Measurements from ENCODE around the gene UBAC2. TPM values are rescaled to one million over a fixed set of nuclear protein-coding genes. Genes with fewer than 3 reads are reported as not detected.

The UBAC2 gene
- total and polyA plus RNA-seq, 2 of the 8 experiments (the other 6 are each of a cell fraction or from before 2014, with no cell fraction given), result 75.9 to 76.9 TPM

GRCh38 chr13:99155821-99156220, 44.8 kb upstream of the UBAC2 start:
- no peaks in the 10 kb centered on the region for H4K20me1 ChIP-seq (replicated peaks in 1 of 2; ENCODE audit: control insufficient read depth in 1 of 2, insufficient read depth in 2 of 2, low read length in 2 of 2)
- no peak for TF ChIP-seq GABPA (IDR thresholded peaks at IDR 0.05; ENCODE audit: borderline replicate concordance, insufficient read depth, low read length)
- no peak for TF ChIP-seq RXRA (IDR thresholded peaks at IDR 0.05; ENCODE audit: insufficient read depth, low read depth, low read length)
- no peak for TF ChIP-seq NANOG (IDR thresholded peaks at IDR 0.05; ENCODE audit: insufficient read depth, low read depth, low read length, poor library complexity, severe bottlenecking)
- no peak for TF ChIP-seq KDM5A (IDR thresholded peaks at IDR 0.05; ENCODE audit: low read length)
- TF ChIP-seq HDAC6 (IDR thresholded peaks at IDR 0.05; ENCODE audit: low read depth, low read length), result no peak
- no peak for TF ChIP-seq CREB1 (IDR thresholded peaks at IDR 0.05)
- H3K27me3 ChIP-seq (replicated peaks in 1 of 4; ENCODE audit: control insufficient read depth in 3 of 4, extremely low read depth in 1 of 4, insufficient read depth in 3 of 4, low read length in 3 of 4), result no peaks in the 10 kb centered on the region
- H3K14ac ChIP-seq (ENCODE audit: insufficient read length), result no peak overlapping the region
- H2BK15ac ChIP-seq (ENCODE audit: low read length), result no peak overlapping the region
- H3K56ac ChIP-seq (replicated peaks; ENCODE audit: insufficient read length, low read depth, low read length), result no peak overlapping the region
- DNase-seq (ENCODE audit: low read depth in 1 of 2, low spot score in 2 of 2) (no peak), FAIRE-seq (no peak)
- no peaks in the 10 kb centered on the region for H3K9me3 ChIP-seq (ENCODE audit: insufficient read depth in 2 of 2, low read depth in 1 of 2, low read length in 1 of 2)
- no peak overlapping the region for H3K4ac ChIP-seq (replicated peaks; ENCODE audit: insufficient read length, low read depth, low read length)
- 92% methylated on average over 5 of the region's 5 CpGs; no CpG with 5 or more reads in 1 of the 2 experiments for WGBS, 2 experiments (ENCODE audit: extremely low coverage in 1 of 2, insufficient coverage in 1 of 2, insufficient read length in 1 of 2, insufficient replicate concordance in 2 of 2, low coverage in 1 of 2, low lambda C conversion rate in 2 of 2, missing lambda C conversion rate in 1 of 2)
- no peaks in the 10 kb centered on the region for H3K79me1 ChIP-seq (ENCODE audit: low read depth, low read length)
- CTCF ChIA-PET (ENCODE audit: partially characterized antibody), result interaction anchor here (0.5 to 1.7 kb wide), 6 partner anchors 8 to 316 kb away, joined by 3 to 5 read pairs (median 3); no protein-coding TSS in a partner anchor
- no peaks in the 10 kb centered on the region for H3K4me1 ChIP-seq (replicated peaks in 1 of 4; ENCODE audit: control insufficient read depth in 3 of 4, insufficient read depth in 4 of 4, low read length in 3 of 4)
- no peaks in the 10 kb centered on the region for H3K36me3 ChIP-seq (ENCODE audit: control insufficient read depth in 2 of 4, insufficient read depth in 4 of 4, low read length in 3 of 4)
- no peak overlapping the region for H3K23ac ChIP-seq (ENCODE audit: insufficient read length)
- no peak overlapping the region for H2AK5ac ChIP-seq (ENCODE audit: low read depth, low read length)
- H3K23me2 ChIP-seq (ENCODE audit: low read depth, low read length), result no peaks in the 10 kb centered on the region
- POLR2A ChIA-PET (ENCODE audit: partially characterized antibody), result no interaction called here
- H4K91ac ChIP-seq (replicated peaks; ENCODE audit: insufficient read length, low read length), result no peak overlapping the region
- H3K4me2 ChIP-seq (ENCODE audit: insufficient read depth in 1 of 2, low read depth in 2 of 2, low read length in 2 of 2), result no peak overlapping the region
- H2BK12ac ChIP-seq (ENCODE audit: low read depth, low read length), result no peak overlapping the region
- H2BK5ac ChIP-seq (ENCODE audit: low read depth, low read length), result no peak overlapping the region
- no peak overlapping the region for H3K4me3 ChIP-seq (ENCODE audit: extremely low read depth in 1 of 4, insufficient read depth in 2 of 4, low read depth in 3 of 4, low read length in 4 of 4)
- no peak overlapping the region for H3K18ac ChIP-seq (ENCODE audit: extremely low read depth, low read length)
- no peak overlapping the region for H3K9ac ChIP-seq (replicated peaks in 1 of 4; ENCODE audit: extremely low read depth in 1 of 4, low read depth in 3 of 4, low read length in 3 of 4)
- no peak overlapping the region for H2AFZ ChIP-seq (ENCODE audit: low read length)
- H2BK120ac ChIP-seq (replicated peaks; ENCODE audit: low read depth, low read length), result no peak overlapping the region
- no peak overlapping the region for H4K8ac ChIP-seq (ENCODE audit: extremely low read depth, insufficient read depth, low read length)
- no peak overlapping the region for H2BK20ac ChIP-seq (ENCODE audit: low read length)
- H3K27ac ChIP-seq (ENCODE audit: low read depth, low read length), result no peak overlapping the region
- H4K5ac ChIP-seq (ENCODE audit: insufficient read length, low read depth, low read length), result no peak overlapping the region
- H3K79me2 ChIP-seq (ENCODE audit: control insufficient read depth in 1 of 2, insufficient read depth in 2 of 2, low read length in 2 of 2), result no peaks in the 10 kb centered on the region
